ENCODE data around the gene NELL1. TPM values are rescaled to one million over a fixed set of nuclear protein-coding genes. Genes with fewer than 3 reads are reported as not detected.

The NELL1 gene
- total RNA-seq, 2 donors from 2014 or later: 1.8 to 10.3 TPM

DNA sequence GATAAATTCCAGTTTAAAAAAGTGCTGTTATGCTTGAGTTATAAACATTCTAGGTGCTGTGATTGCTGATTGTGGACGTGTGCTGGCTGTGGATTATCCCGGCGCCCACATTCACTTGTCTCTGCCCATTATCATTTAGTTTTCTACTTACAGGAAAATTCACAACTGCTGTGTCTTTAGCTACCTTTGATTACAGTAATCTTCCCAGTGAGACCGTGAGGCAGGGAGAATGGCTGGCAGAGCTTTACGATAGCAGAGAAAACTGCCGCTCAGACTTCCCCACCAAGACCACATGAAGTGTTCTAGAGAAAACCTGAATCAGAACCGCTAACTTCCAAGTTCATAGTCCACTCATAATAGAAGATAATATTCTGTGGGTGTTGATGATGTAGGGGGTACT lies 34.6 kb upstream of the NELL1 start:
- H3K36me3 ChIP-seq: no peaks in the 10 kb centered on the region
- no peak overlapping the region for H3K27ac ChIP-seq
- H3K4me1 ChIP-seq (replicated peaks): no peaks in the 10 kb centered on the region
- intact Hi-C loops (cut with DNase I): no loop called here
- TF ChIP-seq, protein P1, sequence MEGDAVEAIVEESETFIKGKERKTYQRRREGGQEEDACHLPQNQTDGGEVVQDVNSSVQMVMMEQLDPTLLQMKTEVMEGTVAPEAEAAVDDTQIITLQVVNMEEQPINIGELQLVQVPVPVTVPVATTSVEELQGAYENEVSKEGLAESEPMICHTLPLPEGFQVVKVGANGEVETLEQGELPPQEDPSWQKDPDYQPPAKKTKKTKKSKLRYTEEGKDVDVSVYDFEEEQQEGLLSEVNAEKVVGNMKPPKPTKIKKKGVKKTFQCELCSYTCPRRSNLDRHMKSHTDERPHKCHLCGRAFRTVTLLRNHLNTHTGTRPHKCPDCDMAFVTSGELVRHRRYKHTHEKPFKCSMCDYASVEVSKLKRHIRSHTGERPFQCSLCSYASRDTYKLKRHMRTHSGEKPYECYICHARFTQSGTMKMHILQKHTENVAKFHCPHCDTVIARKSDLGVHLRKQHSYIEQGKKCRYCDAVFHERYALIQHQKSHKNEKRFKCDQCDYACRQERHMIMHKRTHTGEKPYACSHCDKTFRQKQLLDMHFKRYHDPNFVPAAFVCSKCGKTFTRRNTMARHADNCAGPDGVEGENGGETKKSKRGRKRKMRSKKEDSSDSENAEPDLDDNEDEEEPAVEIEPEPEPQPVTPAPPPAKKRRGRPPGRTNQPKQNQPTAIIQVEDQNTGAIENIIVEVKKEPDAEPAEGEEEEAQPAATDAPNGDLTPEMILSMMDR (IDR thresholded peaks at IDR 0.05): no peak
- no peak for TF ChIP-seq POLR2AphosphoS5 (IDR thresholded peaks at IDR 0.05)
- no peak for TF ChIP-seq POLR2A (IDR thresholded peaks at IDR 0.05)
- no peaks in the 10 kb centered on the region for H3K27me3 ChIP-seq (replicated peaks; ENCODE audit: insufficient read depth)
- H3K9me3 ChIP-seq: no peaks in the 10 kb centered on the region
- DNase-seq (ENCODE audit: low spot score): no peak
- WGBS: 71% methylated on average over 7 of the region's 7 CpGs
- no peak overlapping the region for H3K4me3 ChIP-seq

DNA sequence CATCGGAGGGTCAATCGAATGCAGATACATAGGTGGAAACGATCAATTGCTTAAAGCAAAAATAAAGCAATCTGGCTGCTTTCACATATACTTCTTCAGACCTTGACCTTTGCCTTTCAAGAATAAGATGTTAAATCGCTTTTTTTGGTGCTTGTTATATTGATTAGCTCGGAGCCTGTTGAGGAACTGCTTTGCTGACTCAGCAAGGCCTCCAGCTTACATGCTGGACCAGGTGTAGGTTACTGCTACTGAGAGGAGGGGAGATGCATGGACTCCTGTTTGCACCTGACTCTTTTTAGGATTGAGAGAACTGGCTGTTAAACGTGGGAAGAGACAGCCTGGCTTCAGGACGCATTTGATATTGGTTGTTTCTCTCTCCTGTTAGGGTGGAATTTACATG lies 31.3 kb upstream of the NELL1 start:
- Histone ChIP-seq H3K9me3 (no peaks in the 10 kb centered on the region), H3K4me1 (replicated peaks) (no peaks in the 10 kb centered on the region), H3K27ac (no peak overlapping the region), H3K27me3 (replicated peaks; ENCODE audit: insufficient read depth) (no peaks in the 10 kb centered on the region), H3K36me3 (no peaks in the 10 kb centered on the region), H3K4me3 (no peak overlapping the region)
- intact Hi-C loops (cut with DNase I): no loop called here
- no peak for DNase-seq (ENCODE audit: low spot score)
- TF ChIP-seq, protein P1 (IDR thresholded peaks at IDR 0.05): no peak
- no peak for TF ChIP-seq POLR2A (IDR thresholded peaks at IDR 0.05)
- no peak for TF ChIP-seq POLR2AphosphoS5 (IDR thresholded peaks at IDR 0.05)
- 58% methylated on average over 7 of the region's 7 CpGs for WGBS

DNA sequence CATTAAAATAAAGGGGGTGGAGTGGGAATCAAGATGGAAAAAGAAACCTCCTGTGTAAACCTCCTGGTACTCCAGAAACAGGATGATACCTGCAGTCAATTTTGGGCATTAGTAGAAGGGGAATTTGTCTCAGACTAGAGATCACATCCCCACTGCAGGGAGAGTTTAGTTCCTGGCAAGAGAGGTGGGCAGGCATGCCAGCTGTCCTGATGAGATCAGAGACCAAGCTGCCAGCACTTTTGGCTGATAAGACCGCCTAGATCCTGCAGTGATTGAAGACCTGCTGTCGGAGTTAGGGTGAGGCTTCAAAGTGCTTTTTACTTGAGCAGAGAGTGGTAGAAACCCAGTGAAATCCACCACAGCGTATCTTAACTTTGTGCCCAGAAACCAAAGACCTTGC lies 29.7 kb upstream of the NELL1 start:
- Histone ChIP-seq H3K4me3 (no peak overlapping the region), H3K27ac (no peak overlapping the region), H3K4me1 (replicated peaks) (no peaks in the 10 kb centered on the region), H3K9me3 (no peaks in the 10 kb centered on the region), H3K27me3 (replicated peaks; ENCODE audit: insufficient read depth) (no peaks in the 10 kb centered on the region), H3K36me3 (no peaks in the 10 kb centered on the region)
- TF ChIP-seq, protein P1 (IDR thresholded peaks at IDR 0.05): no peak
- 41% methylated on average over 3 of the region's 3 CpGs for WGBS
- intact Hi-C loops (cut with DNase I): loop anchor here (10.0 kb wide), 1 partner anchor 1665 kb away; no protein-coding TSS in a partner anchor
- DNase-seq (ENCODE audit: low spot score): no peak

DNA sequence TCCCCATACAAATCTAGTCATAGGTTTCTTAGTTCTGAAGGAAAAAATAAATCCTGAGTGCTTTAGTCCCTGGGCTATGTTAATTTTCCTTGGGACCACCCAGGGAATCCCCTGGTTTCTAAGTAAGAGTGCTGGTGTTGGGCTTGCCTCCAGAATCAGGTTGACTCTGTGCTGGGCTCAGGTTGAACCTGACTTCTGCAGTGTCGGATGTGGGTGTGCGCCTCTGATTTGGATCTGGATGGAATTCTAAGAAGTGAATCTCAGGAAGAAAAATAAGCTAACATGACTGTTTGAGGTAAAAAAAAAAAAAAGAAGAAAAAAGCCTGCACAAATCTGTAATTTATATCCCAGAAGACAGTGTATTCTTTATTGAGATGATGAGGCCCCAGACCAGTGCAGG lies 29.0 kb upstream of the NELL1 start:
- intact Hi-C loops (cut with DNase I): loop anchor here (10.0 kb wide), 1 partner anchor 1664 kb away; no protein-coding TSS in a partner anchor
- DNase-seq (ENCODE audit: low spot score): no peak
- H3K9me3 ChIP-seq: no peaks in the 10 kb centered on the region
- no peak overlapping the region for H3K4me3 ChIP-seq
- H3K27ac ChIP-seq: no peak overlapping the region
- no peaks in the 10 kb centered on the region for H3K36me3 ChIP-seq
- no peaks in the 10 kb centered on the region for H3K27me3 ChIP-seq (replicated peaks; ENCODE audit: insufficient read depth)
- no peaks in the 10 kb centered on the region for H3K4me1 ChIP-seq (replicated peaks)
- TF ChIP-seq POLR2A (IDR thresholded peaks at IDR 0.05) (no peak), POLR2AphosphoS5 (IDR thresholded peaks at IDR 0.05) (no peak)
- TF ChIP-seq, protein P1 (IDR thresholded peaks at IDR 0.05): no peak
- WGBS: 73% methylated on average over 2 of the region's 2 CpGs

DNA sequence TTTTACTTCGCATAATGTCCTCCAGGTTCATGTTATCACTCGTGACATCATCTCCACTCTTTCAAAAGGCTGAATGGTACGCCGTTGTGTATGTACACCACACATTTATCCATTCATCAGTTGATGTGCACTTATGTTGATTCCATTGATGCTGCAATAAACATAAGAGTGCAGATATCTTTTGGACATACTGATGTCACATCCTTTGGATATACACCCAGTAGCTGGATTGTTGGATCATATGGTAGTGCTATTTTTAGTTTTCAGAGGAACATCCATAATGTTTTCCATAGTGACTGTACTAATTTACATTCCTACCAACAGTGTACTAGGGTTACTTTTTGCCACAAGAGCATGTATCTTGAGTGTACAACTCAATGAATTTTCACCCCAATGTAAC lies 25.0 kb upstream of the NELL1 start:
- H3K27ac ChIP-seq: no peak overlapping the region
- no peaks in the 10 kb centered on the region for H3K36me3 ChIP-seq
- no peaks in the 10 kb centered on the region for H3K4me1 ChIP-seq (replicated peaks)
- intact Hi-C loops (cut with DNase I): loop anchor here (10.0 kb wide), 1 partner anchor 1660 kb away; no protein-coding TSS in a partner anchor
- no peaks in the 10 kb centered on the region for H3K27me3 ChIP-seq (replicated peaks; ENCODE audit: insufficient read depth)
- no peaks in the 10 kb centered on the region for H3K9me3 ChIP-seq
- 80% methylated on average over 4 of the region's 4 CpGs for WGBS
- no peak overlapping the region for H3K4me3 ChIP-seq
- no peak for DNase-seq (ENCODE audit: low spot score)
- TF ChIP-seq, protein P1 (IDR thresholded peaks at IDR 0.05): no peak
- TF ChIP-seq POLR2A (IDR thresholded peaks at IDR 0.05) (no peak), POLR2AphosphoS5 (IDR thresholded peaks at IDR 0.05) (no peak)

All from prostate gland (tissue), 2 donors.